Mesangial cell (primary cell): ENCODE measurements around the gene CINP. TPM values are rescaled to one million over a fixed set of nuclear protein-coding genes. Genes with fewer than 3 reads are reported as not detected.

Experiments
- total RNA-seq: library from RNA; depleted of rRNA; stranded (reverse); fragments of >200 nt; gene quantifications from 2 replicates; pipeline ENCODE4 v1.2.3, GENCODE V29; 2015

The CINP gene
- total RNA-seq: 30.9 and 40.4 TPM in 2 replicates

GRCh38 chr14:102362545-102363181, at the start of gene CINP, which contains the start of gene TECPR2:
TSS of gene CINP (minus strand) at chr14:102362890. CDS start at chr14:102362851, 39 bp downstream.
TSS of gene TECPR2 (plus strand) at chr14:102362941. CDS start at chr14:102376722, 13,781 bp downstream.

GRCh38 chr14:102319351-102320032, 43.2 kb downstream of the CINP start, which contains the start of gene ZNF839:
TSS of gene ZNF839 (plus strand) at chr14:102319746. CDS start at chr14:102319766, 20 bp downstream.

GRCh38 chr14:102304611-102305506, 57.8 kb downstream of the CINP start, which contains the start of gene MOK:
TSS of gene MOK (minus strand) at chr14:102305164. CDS start at chr14:102304968, 196 bp downstream.

Other genes with a start within 250 kb of the CINP start
- 10.8 and 17.1 TPM in 2 replicates for gene WDR20, start 223.0 kb downstream of the CINP start, total RNA-seq
- 7.8 and 11.4 TPM in 2 replicates for gene MOK, start 57.7 kb downstream of the CINP start, total RNA-seq
- 5.9 and 6.7 TPM in 2 replicates for gene ZNF839, start 43.1 kb downstream of the CINP start, total RNA-seq
- gene TECPR2, start 51 bp upstream of the CINP start, total RNA-seq: 8.1 and 17.0 TPM in 2 replicates
- gene ANKRD9, start 146.9 kb upstream of the CINP start, total RNA-seq: 27.4 and 42.5 TPM in 2 replicates
- 8.0 and 8.6 TPM in 2 replicates for gene RCOR1, start 229.8 kb upstream of the CINP start, total RNA-seq